PC-3 (cell line): ENCODE results near the gene BPIFB2. TPM values are rescaled to one million over a fixed set of nuclear protein-coding genes. Genes with fewer than 3 reads are reported as not detected.

Source experiments
- ATAC-seq: fragments of 200-7000 bp; cut with Tn5 transposase; 2 replicates; pipeline ENCODE4 v1.9.1; 2020; ENCODE audit warnings: mild to moderate bottlenecking, moderate library complexity
- BruUV-seq: library from RNA; stranded (reverse); fragments of 400-500 nt; replicated peaks from 2 replicates; lab custom pipeline; 2021; lab: Mats Ljungman, UMichigan
- CTCF ChIA-PET: fragments of 300-600 bp; sonication (Branson Sonifier 250); formaldehyde crosslinking; loops from one replicate; lab custom pipeline; 2022; ENCODE audit warnings: antibody characterized with exemption; lab: Charles Lee
- POLR2A ChIA-PET: fragments of 300-600 bp; sonication (Branson Sonifier 250); formaldehyde crosslinking; loops from one replicate; lab custom pipeline; 2022; ENCODE audit warnings: antibody characterized with exemption; ENCODE audit not compliant: unreplicated experiment; lab: Charles Lee
- DNase-seq: peaks from one replicate; pipeline ENCODE4 v3.0.0-alpha.2; 2015
- H2AFZ ChIP-seq: fragments of 300-600 bp; sonication (generic); 2 replicates; pipeline ENCODE4 v1.6.0; 2016; ENCODE audit warnings: antibody characterized with exemption, low read length
- H3F3A ChIP-seq: fragments of 300-600 bp; sonication (generic); one replicate; pipeline ENCODE4 v1.6.0; 2017; ENCODE audit warnings: antibody characterized with exemption, low read length, control low read depth, mild to moderate bottlenecking; ENCODE audit not compliant: unreplicated experiment
- H3K27ac ChIP-seq: fragments of 300-600 bp; sonication (generic); 2 replicates; pipeline ENCODE4 v1.5.1; 2016; ENCODE audit warnings: mild to moderate bottlenecking, low read length
- H3K27me3 ChIP-seq: fragments of 300-600 bp; sonication (generic); 2 replicates; pipeline ENCODE4 v1.6.1; 2016; ENCODE audit warnings: low read length, mixed read lengths
- H3K36me3 ChIP-seq: fragments of 300-600 bp; sonication (generic); 2 replicates; pipeline ENCODE4 v1.6.1; 2016; ENCODE audit warnings: low read depth, mixed run types, low read length, mixed read lengths
- H3K4me1 ChIP-seq: fragments of 300-600 bp; sonication (generic); 2 replicates; pipeline ENCODE4 v1.5.1; 2016; ENCODE audit warnings: low read length; ENCODE audit not compliant: insufficient read depth
- H3K4me2 ChIP-seq: fragments of 300-600 bp; sonication (generic); 2 replicates; pipeline ENCODE4 v1.6.0; 2016; ENCODE audit warnings: low read length
- H3K4me3 ChIP-seq: fragments of 300-600 bp; sonication (generic); 2 replicates; pipeline ENCODE4 v1.5.1; 2016; ENCODE audit warnings: mild to moderate bottlenecking, low read length, mixed read lengths
- H3K79me2 ChIP-seq: fragments of 300-600 bp; sonication (generic); 2 replicates; pipeline ENCODE4 v1.6.1; 2017; ENCODE audit warnings: low read length, mixed read lengths
- H3K9ac ChIP-seq: fragments of 300-600 bp; sonication (generic); 2 replicates; pipeline ENCODE4 v1.6.0; 2016; ENCODE audit warnings: mild to moderate bottlenecking, low read length
- H3K9me2 ChIP-seq: fragments of 300-600 bp; sonication (generic); replicated peaks from 2 replicates; pipeline ENCODE4 v1.6.1; 2016; ENCODE audit warnings: mixed run types, low read length, mixed read lengths
- H3K9me3 ChIP-seq: fragments of 300-600 bp; sonication (generic); 2 replicates; pipeline ENCODE4 v1.6.1; 2016; ENCODE audit warnings: low read length, mixed read lengths
- H4K20me1 ChIP-seq: fragments of 300-600 bp; sonication (generic); 2 replicates; pipeline ENCODE4 v1.6.1; 2016; ENCODE audit warnings: low read length, mixed read lengths
- CTCF ChIP-seq: fragments of 300-600 bp; sonication (generic); conservative IDR thresholded peaks from 2 replicates; pipeline ENCODE4 v1.5.1; 2017; ENCODE audit warnings: antibody characterized with exemption, low read depth, mild to moderate bottlenecking, low read length
- EZH2 ChIP-seq: fragments of 300-600 bp; sonication (generic); IDR thresholded peaks from one replicate; pipeline ENCODE4 v1.6.1; 2017; ENCODE audit warnings: antibody characterized with exemption, mild to moderate bottlenecking, low read length; ENCODE audit not compliant: unreplicated experiment
- EZH2phosphoT487 ChIP-seq: fragments of 300-600 bp; sonication (generic); IDR thresholded peaks from 2 replicates; pipeline ENCODE4 v1.6.1; 2018; ENCODE audit warnings: mild to moderate bottlenecking, antibody characterized with exemption, low read length, borderline replicate concordance
- intact Hi-C: fragments of 100-400 bp; cut with micrococcal nuclease; formaldehyde crosslinking; loops from 2 replicates; pipeline ENCODE4 v1.9.0; 2023
- total RNA-seq: library from RNA; depleted of rRNA; stranded (reverse); fragments of >200 nt; gene quantifications from 2 replicates; pipeline ENCODE4 v1.2.3, GENCODE V29; 2014

The BPIFB2 gene
- total RNA-seq, 1 experiment from 2014 or later, result not detected

GRCh38 chr20:33026072-33026778, 18.7 kb downstream of the BPIFB2 start:
- ATAC-seq (no peak), DNase-seq (no peak)
- no peaks in the 10 kb centered on the region for H3F3A ChIP-seq
- TF ChIP-seq EZH2phosphoT487 (no peak), EZH2 (no peak), CTCF (no peak)
- no peak overlapping the region for H3K9ac ChIP-seq
- H3K4me3 ChIP-seq, result no peak overlapping the region
- CTCF ChIA-PET, result no interaction called here
- peaks cover 16% of the 10 kb centered on the region; the same call in 1 of the 2 replicates for H3K27me3 ChIP-seq
- H3K27ac ChIP-seq, result no peak overlapping the region
- H3K79me2 ChIP-seq, result no peaks in the 10 kb centered on the region
- BruUV-seq, result no TSS peak
- H3K4me1 ChIP-seq, result no peaks in the 10 kb centered on the region
- H3K36me3 ChIP-seq, result no peaks in the 10 kb centered on the region
- H4K20me1 ChIP-seq, result no peaks in the 10 kb centered on the region
- H2AFZ ChIP-seq, result no peak overlapping the region
- H3K9me3 ChIP-seq, result no peaks in the 10 kb centered on the region
- H3K9me2 ChIP-seq, result no peaks in the 10 kb centered on the region
- intact Hi-C loops, result no loop called here
- no peak overlapping the region for H3K4me2 ChIP-seq
- POLR2A ChIA-PET, result no interaction called here

- no TSS peak for BruUV-seq
- no peak overlapping the region for H3K4me2 ChIP-seq
- no peak for DNase-seq
- H3K79me2 ChIP-seq, result no peaks in the 10 kb centered on the region
- ATAC-seq, result no peak
- ChIA-PET CTCF (no interaction called here), POLR2A (no interaction called here)
- no peak overlapping the region for H3K27ac ChIP-seq
- H3K9me2 ChIP-seq, result no peaks in the 10 kb centered on the region
- no peaks in the 10 kb centered on the region for H3F3A ChIP-seq
- H4K20me1 ChIP-seq, result no peaks in the 10 kb centered on the region
- H3K4me1 ChIP-seq, result no peaks in the 10 kb centered on the region
- no peaks in the 10 kb centered on the region for H3K36me3 ChIP-seq
- no peak for TF ChIP-seq CTCF
- TF ChIP-seq EZH2, result no peak
- TF ChIP-seq EZH2phosphoT487, result no peak
- H3K4me3 ChIP-seq, result no peak overlapping the region
- H3K9ac ChIP-seq, result no peak overlapping the region
- H3K27me3 ChIP-seq, result peaks cover 16% of the 10 kb centered on the region; the same call in 1 of the 2 replicates
- H2AFZ ChIP-seq, result no peak overlapping the region
- H3K9me3 ChIP-seq, result no peaks in the 10 kb centered on the region
- intact Hi-C loops, result no loop called here
These were observed 19.6 kb downstream of the BPIFB2 start for GRCh38 chr20:33026779-33027759.
